ENCODE measurements around the gene ZBTB20.

Gene ZBTB20

GRCh38 chr3:114673481-114673880, 473.6 kb downstream of the ZBTB20 start:
- WGBS (ENCODE audit: extremely low coverage, insufficient coverage, low lambda C conversion rate), result no CpG with 5 or more reads among the region's 2 CpGs
- Histone ChIP-seq H3K9ac (ENCODE audit: low read length) (no peak overlapping the region), H3K27ac (ENCODE audit: low read depth, low read length) (no peak overlapping the region), H3K4ac (ENCODE audit: low read depth, low read length) (no peak overlapping the region), H2AK5ac (ENCODE audit: low read length) (no peak overlapping the region), H3K4me1 (ENCODE audit: control insufficient read depth, low read depth, low read length) (no peaks in the 10 kb centered on the region), H2BK15ac (replicated peaks; ENCODE audit: low read depth) (no peak overlapping the region), H4K8ac (ENCODE audit: low read depth, low read length) (no peak overlapping the region), H3K56ac (ENCODE audit: low read length) (no peak overlapping the region), H3K23ac (ENCODE audit: low read length) (no peak overlapping the region), H3K27me3 (ENCODE audit: insufficient read depth, low read length, poor library complexity) (no peaks in the 10 kb centered on the region), H3K4me2 (ENCODE audit: low read length) (no peak overlapping the region), H3K79me2 (ENCODE audit: control insufficient read depth, insufficient read depth, low read length) (no peaks in the 10 kb centered on the region), H4K5ac (ENCODE audit: low read length) (no peak overlapping the region), H3K18ac (ENCODE audit: low read length) (no peak overlapping the region), H3K36me3 (ENCODE audit: control insufficient read depth, insufficient read depth, low read length) (no peaks in the 10 kb centered on the region), H3K79me1 (ENCODE audit: low read length) (no peaks in the 10 kb centered on the region), H3K4me3 (ENCODE audit: low read length) (no peak overlapping the region), H2BK120ac (ENCODE audit: low read depth, low read length) (no peak overlapping the region), H2BK5ac (ENCODE audit: low read length) (no peak overlapping the region)
- DNase-seq, result no peak

- Histone ChIP-seq H3K27me3 (ENCODE audit: insufficient read depth, low read length, poor library complexity) (no peaks in the 10 kb centered on the region), H3K4me2 (ENCODE audit: low read length) (no peak overlapping the region), H3K23ac (ENCODE audit: low read length) (no peak overlapping the region), H4K5ac (ENCODE audit: low read length) (no peak overlapping the region), H2BK120ac (ENCODE audit: low read depth, low read length) (no peak overlapping the region), H3K27ac (ENCODE audit: low read depth, low read length) (no peak overlapping the region), H2AK5ac (ENCODE audit: low read length) (no peak overlapping the region), H4K8ac (ENCODE audit: low read depth, low read length) (no peak overlapping the region), H3K4me3 (ENCODE audit: low read length) (no peak overlapping the region), H3K4ac (ENCODE audit: low read depth, low read length) (no peak overlapping the region), H3K79me1 (ENCODE audit: low read length) (no peaks in the 10 kb centered on the region), H2BK15ac (replicated peaks; ENCODE audit: low read depth) (no peak overlapping the region), H3K56ac (ENCODE audit: low read length) (no peak overlapping the region), H3K9ac (ENCODE audit: low read length) (no peak overlapping the region), H3K36me3 (ENCODE audit: control insufficient read depth, insufficient read depth, low read length) (no peaks in the 10 kb centered on the region), H2BK5ac (ENCODE audit: low read length) (no peak overlapping the region), H3K18ac (ENCODE audit: low read length) (no peak overlapping the region), H3K79me2 (ENCODE audit: control insufficient read depth, insufficient read depth, low read length) (no peaks in the 10 kb centered on the region), H3K4me1 (ENCODE audit: control insufficient read depth, low read depth, low read length) (no peaks in the 10 kb centered on the region)
- WGBS (ENCODE audit: extremely low coverage, insufficient coverage, low lambda C conversion rate), result no CpG with 5 or more reads among the region's 6 CpGs
- no peak for DNase-seq
These were observed 474.2 kb downstream of the ZBTB20 start for GRCh38 chr3:114672692-114673447.

GRCh38 chr3:114671741-114672510, 475.2 kb downstream of the ZBTB20 start:
- Histone ChIP-seq H3K23ac (ENCODE audit: low read length) (no peak overlapping the region), H2BK15ac (replicated peaks; ENCODE audit: low read depth) (no peak overlapping the region), H2BK120ac (ENCODE audit: low read depth, low read length) (no peak overlapping the region), H2AK5ac (ENCODE audit: low read length) (no peak overlapping the region), H3K18ac (ENCODE audit: low read length) (no peak overlapping the region), H3K4me3 (ENCODE audit: low read length) (no peak overlapping the region), H3K56ac (ENCODE audit: low read length) (no peak overlapping the region), H3K9ac (ENCODE audit: low read length) (no peak overlapping the region), H4K8ac (ENCODE audit: low read depth, low read length) (no peak overlapping the region), H3K27me3 (ENCODE audit: insufficient read depth, low read length, poor library complexity) (no peaks in the 10 kb centered on the region), H3K27ac (ENCODE audit: low read depth, low read length) (no peak overlapping the region), H3K79me1 (ENCODE audit: low read length) (no peaks in the 10 kb centered on the region), H3K4ac (ENCODE audit: low read depth, low read length) (no peak overlapping the region), H3K4me1 (ENCODE audit: control insufficient read depth, low read depth, low read length) (no peaks in the 10 kb centered on the region), H3K4me2 (ENCODE audit: low read length) (no peak overlapping the region), H4K5ac (ENCODE audit: low read length) (no peak overlapping the region), H2BK5ac (ENCODE audit: low read length) (no peak overlapping the region), H3K79me2 (ENCODE audit: control insufficient read depth, insufficient read depth, low read length) (no peaks in the 10 kb centered on the region), H3K36me3 (ENCODE audit: control insufficient read depth, insufficient read depth, low read length) (no peaks in the 10 kb centered on the region)
- DNase-seq, result no peak
- no CpG with 5 or more reads among the region's 4 CpGs for WGBS (ENCODE audit: extremely low coverage, insufficient coverage, low lambda C conversion rate)

DNA sequence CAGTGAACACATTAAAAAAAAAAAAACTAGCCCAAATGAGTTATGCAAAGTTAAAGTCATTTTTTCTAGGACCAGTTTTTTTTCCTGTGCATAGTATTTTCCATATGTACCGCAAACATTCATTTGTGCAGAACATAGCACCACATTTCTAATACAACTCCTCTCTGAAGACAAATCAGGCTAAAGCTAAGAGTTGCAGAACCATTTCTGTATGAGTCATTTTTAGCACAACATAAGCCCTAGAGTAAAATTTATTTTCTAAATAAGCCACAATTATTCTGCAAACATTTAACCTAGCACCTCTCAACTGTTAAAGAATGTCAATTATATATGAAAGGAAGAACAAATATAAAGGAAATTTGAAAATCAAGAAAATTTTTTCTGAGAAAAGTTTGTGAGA, 477.5 kb downstream of the ZBTB20 start:
- DNase-seq, result no peak
- Histone ChIP-seq H4K8ac (ENCODE audit: low read depth, low read length) (no peak overlapping the region), H3K36me3 (ENCODE audit: control insufficient read depth, insufficient read depth, low read length) (no peaks in the 10 kb centered on the region), H2AK5ac (ENCODE audit: low read length) (no peak overlapping the region), H3K27me3 (ENCODE audit: insufficient read depth, low read length, poor library complexity) (no peaks in the 10 kb centered on the region), H3K27ac (ENCODE audit: low read depth, low read length) (no peak overlapping the region), H3K4me3 (ENCODE audit: low read length) (no peak overlapping the region), H3K79me2 (ENCODE audit: control insufficient read depth, insufficient read depth, low read length) (no peaks in the 10 kb centered on the region), H3K56ac (ENCODE audit: low read length) (no peak overlapping the region), H3K4me1 (ENCODE audit: control insufficient read depth, low read depth, low read length) (no peaks in the 10 kb centered on the region), H2BK5ac (ENCODE audit: low read length) (no peak overlapping the region), H3K4ac (ENCODE audit: low read depth, low read length) (no peak overlapping the region), H4K5ac (ENCODE audit: low read length) (no peak overlapping the region), H2BK120ac (ENCODE audit: low read depth, low read length) (no peak overlapping the region), H3K23ac (ENCODE audit: low read length) (no peak overlapping the region), H2BK15ac (replicated peaks; ENCODE audit: low read depth) (no peak overlapping the region), H3K79me1 (ENCODE audit: low read length) (no peaks in the 10 kb centered on the region), H3K18ac (ENCODE audit: low read length) (no peak overlapping the region), H3K4me2 (ENCODE audit: low read length) (no peak overlapping the region), H3K9ac (ENCODE audit: low read length) (no peak overlapping the region)
- WGBS (ENCODE audit: extremely low coverage, insufficient coverage, low lambda C conversion rate), result no CpG with 5 or more reads among the region's 1 CpG

DNA sequence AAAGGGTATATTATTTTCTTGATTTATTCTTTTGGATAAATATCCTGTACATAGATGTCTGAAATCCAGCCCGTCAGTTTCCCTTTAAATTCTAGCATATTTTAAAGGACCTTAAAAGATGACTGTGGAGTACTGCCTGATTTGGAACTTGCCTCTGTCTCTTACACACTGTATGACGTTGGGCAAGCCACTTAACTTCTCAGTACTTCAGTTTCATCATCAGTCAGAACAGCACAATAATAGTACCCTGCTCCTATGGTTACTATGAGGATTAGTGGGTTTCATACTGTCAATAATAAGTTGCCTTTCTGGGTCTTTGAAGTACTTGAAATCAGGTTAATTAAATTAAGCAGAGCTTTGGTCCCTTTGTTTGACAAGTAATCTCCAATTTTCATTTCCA, 479.0 kb downstream of the ZBTB20 start:
- Histone ChIP-seq H3K27me3 (ENCODE audit: insufficient read depth, low read length, poor library complexity) (no peaks in the 10 kb centered on the region), H3K9ac (ENCODE audit: low read length) (no peak overlapping the region), H4K8ac (ENCODE audit: low read depth, low read length) (no peak overlapping the region), H3K36me3 (ENCODE audit: control insufficient read depth, insufficient read depth, low read length) (no peaks in the 10 kb centered on the region), H3K27ac (ENCODE audit: low read depth, low read length) (no peak overlapping the region), H2BK5ac (ENCODE audit: low read length) (no peak overlapping the region), H4K5ac (ENCODE audit: low read length) (no peak overlapping the region), H2BK120ac (ENCODE audit: low read depth, low read length) (no peak overlapping the region), H3K4me2 (ENCODE audit: low read length) (no peak overlapping the region), H3K56ac (ENCODE audit: low read length) (no peak overlapping the region), H2AK5ac (ENCODE audit: low read length) (no peak overlapping the region), H3K18ac (ENCODE audit: low read length) (no peak overlapping the region), H3K4ac (ENCODE audit: low read depth, low read length) (no peak overlapping the region), H3K4me1 (ENCODE audit: control insufficient read depth, low read depth, low read length) (no peaks in the 10 kb centered on the region), H3K79me2 (ENCODE audit: control insufficient read depth, insufficient read depth, low read length) (no peaks in the 10 kb centered on the region), H3K79me1 (ENCODE audit: low read length) (no peaks in the 10 kb centered on the region), H2BK15ac (replicated peaks; ENCODE audit: low read depth) (no peak overlapping the region), H3K23ac (ENCODE audit: low read length) (no peak overlapping the region), H3K4me3 (ENCODE audit: low read length) (no peak overlapping the region)
- DNase-seq, result no peak
- no CpG with 5 or more reads among the region's 2 CpGs for WGBS (ENCODE audit: extremely low coverage, insufficient coverage, low lambda C conversion rate)
